Endothelial cell of umbilical vein (primary cell): ENCODE measurements around the gene ZNF385B. TPM values are rescaled to one million over a fixed set of nuclear protein-coding genes. Genes with fewer than 3 reads are reported as not detected.

Source experiments
- BruUV-seq: library from RNA; stranded (reverse); fragments of 400-500 nt; replicated peaks from 2 replicates; lab custom pipeline; 2021; lab: Mats Ljungman, UMichigan
- CTCF ChIA-PET: fragments of 300-600, 350-600 bp; sonication (Branson Sonifier 250); formaldehyde crosslinking; loops from one replicate; lab custom pipeline; 2021; ENCODE audit warnings: antibody characterized with exemption, inconsistent platforms; lab: Charles Lee
- POLR2A ChIA-PET: fragments of 300-600, 350-600 bp; sonication (Branson Sonifier 250); formaldehyde crosslinking; loops from one replicate; lab custom pipeline; 2021; ENCODE audit warnings: antibody characterized with exemption, inconsistent platforms; lab: Charles Lee
- DNase-seq: peaks from one replicate; pipeline ENCODE4 v3.0.0-alpha.2; 2011; ENCODE audit warnings: low read depth, low spot score
- FAIRE-seq: peaks from 2 replicates; lab custom pipeline; 2011; peaks lifted over from hg19 to GRCh38; lab: Jason Lieb, UNC
- H2AFZ ChIP-seq: 2 replicates; pipeline ENCODE4 v1.6.0; 2012; ENCODE audit warnings: low read depth, low read length, control low read depth, inconsistent platforms
- H3K27ac ChIP-seq: 2 replicates; pipeline ENCODE4 v1.5.1; 2011; ENCODE audit warnings: low read depth, mild to moderate bottlenecking, control low read depth, low read length, moderate library complexity; ENCODE audit not compliant: insufficient read depth
- H3K27me3 ChIP-seq, 2 experiments: 2 replicates each; pipeline versions ENCODE4 v1.6.0 to v1.6.1; 2011; ENCODE audit warnings: low read length in 2 of 2, mixed read lengths in 1 of 2; ENCODE audit not compliant: control insufficient read depth in 2 of 2, insufficient read depth in 2 of 2
- H3K36me3 ChIP-seq, 2 experiments: 2 replicates in 1 of 2; 3 replicates in 1 of 2; pipeline ENCODE4 v1.5.1; 2011; ENCODE audit warnings: low read length in 2 of 2, mild to moderate bottlenecking in 1 of 2, moderate library complexity in 1 of 2; ENCODE audit not compliant: control insufficient read depth in 2 of 2, insufficient read depth in 2 of 2; ENCODE audit errors: extremely low read depth in 1 of 2
- H3K4me1 ChIP-seq: 3 replicates; pipeline ENCODE4 v1.5.1; 2011; ENCODE audit warnings: mild to moderate bottlenecking, low read length; ENCODE audit not compliant: control insufficient read depth, insufficient read depth; ENCODE audit errors: extremely low read depth
- H3K4me2 ChIP-seq: 2 replicates; pipeline ENCODE4 v1.6.1; 2011; ENCODE audit warnings: low read length, control low read depth, mixed read lengths; ENCODE audit not compliant: insufficient read depth
- H3K4me3 ChIP-seq, 3 experiments: fragments of 200-600 bp in 1 of 3; sonication (generic), shearing (Covaris generic) in 1 of 3; replicated peaks in 1 of 3; 2 replicates each; pipeline ENCODE4 v1.5.1; 2011 to 2016; ENCODE audit warnings: control low read depth in 3 of 3, low read length in 3 of 3, mild to moderate bottlenecking in 2 of 3, inconsistent platforms in 1 of 3, low read depth in 1 of 3, moderate library complexity in 1 of 3; ENCODE audit not compliant: insufficient read depth in 1 of 3
- H3K79me2 ChIP-seq: 2 replicates; pipeline ENCODE4 v1.6.0; 2012; ENCODE audit warnings: low read length, inconsistent platforms; ENCODE audit not compliant: control insufficient read depth, insufficient read depth
- H3K9ac ChIP-seq: replicated peaks from 2 replicates; pipeline ENCODE3; 2011; ENCODE audit warnings: low read length, control low read depth; ENCODE audit not compliant: insufficient read depth; ENCODE audit errors: extremely low read depth
- H3K9me1 ChIP-seq: replicated peaks from 3 replicates; pipeline ENCODE4 v1.6.0; 2011; ENCODE audit warnings: mild to moderate bottlenecking, low read length; ENCODE audit not compliant: control insufficient read depth, insufficient read depth; ENCODE audit errors: extremely low read depth
- H3K9me3 ChIP-seq: replicated peaks from 2 replicates; pipeline ENCODE4 v1.5.1; 2012; ENCODE audit warnings: low read length, inconsistent platforms; ENCODE audit not compliant: control insufficient read depth, insufficient read depth
- H4K20me1 ChIP-seq: replicated peaks from 2 replicates; pipeline ENCODE3; 2011; ENCODE audit warnings: mild to moderate bottlenecking, low read length; ENCODE audit not compliant: control insufficient read depth, insufficient read depth; ENCODE audit errors: extremely low read depth
- CTCF ChIP-seq, 2 donors: IDR thresholded peaks; 1 replicate in 1 of 2; 2 replicates in 1 of 2; pipeline ENCODE4 v1.5.1; 2011; ENCODE audit warnings: low read length in 2 of 2, mild to moderate bottlenecking in 2 of 2, moderate library complexity in 2 of 2, control low read depth in 1 of 2, inconsistent platforms in 1 of 2, low read depth in 1 of 2; ENCODE audit not compliant: insufficient read depth in 1 of 2; ENCODE audit errors: extremely low read depth in 1 of 2
- EZH2 ChIP-seq: IDR thresholded peaks from 2 replicates; pipeline ENCODE4 v1.6.1; 2012; ENCODE audit warnings: borderline replicate concordance, low read depth, mild to moderate bottlenecking, moderate library complexity, low read length, inconsistent platforms; ENCODE audit not compliant: severe bottlenecking
- FOS ChIP-seq: IDR thresholded peaks from 2 replicates; pipeline ENCODE4 v1.6.1; 2011; ENCODE audit warnings: mild to moderate bottlenecking, low read length, moderate library complexity, borderline replicate concordance; ENCODE audit not compliant: insufficient read depth
- GATA2 ChIP-seq: IDR thresholded peaks from 2 replicates; pipeline ENCODE4 v1.7.0; 2011; ENCODE audit warnings: low read depth, mild to moderate bottlenecking, moderate library complexity, mixed read lengths, low read length; ENCODE audit not compliant: insufficient read length, insufficient read depth
- JUN ChIP-seq: IDR thresholded peaks from 2 replicates; pipeline ENCODE4 v1.6.1; 2011; ENCODE audit warnings: borderline replicate concordance, low read depth; ENCODE audit not compliant: insufficient read length, insufficient read depth
- MAX ChIP-seq: IDR thresholded peaks from 2 replicates; pipeline ENCODE4 v1.6.1; 2011; ENCODE audit not compliant: insufficient read depth, insufficient read length
- MYC ChIP-seq: IDR thresholded peaks from one replicate; pipeline ENCODE4 v1.6.1; 2011; ENCODE audit warnings: mild to moderate bottlenecking, low read depth, low read length
- POLR2A ChIP-seq: IDR thresholded peaks from 2 replicates; pipeline ENCODE4 v1.6.1; 2012; ENCODE audit warnings: low read depth, mild to moderate bottlenecking, control low read depth, low read length
- POLR2AphosphoS5 ChIP-seq: IDR thresholded peaks from 2 replicates; pipeline ENCODE4 v1.6.1; 2012; ENCODE audit warnings: low read depth, mild to moderate bottlenecking, control low read depth, low read length, moderate library complexity; ENCODE audit not compliant: insufficient read depth
- dilution Hi-C: fragments of 300-500 bp; cut with MboI; formaldehyde crosslinking; loops from one replicate; pipeline ENCODE4 v1.15.0; 2019; ENCODE audit warnings: low sequenced_read_pairs; ENCODE audit not compliant: extremely low pct_ligation_motif_present
- intact Hi-C: fragments of 100-400 bp; cut with micrococcal nuclease; formaldehyde crosslinking; loops from one replicate; pipeline ENCODE4 v1.10.0; 2022
- polyA plus RNA-seq, 4 experiments: library from polyadenylated mRNA; depleted of rRNA in 3 of 4; stranded (reverse) in 3 of 4; unstranded in 1 of 4; fragments of >200 nt; gene quantifications; 2 replicates each; pipeline versions ENCODE4 v1.2.1 to v1.2.3, GENCODE V29; 2011 to 2012; ENCODE audit warnings: missing spikeins in 1 of 4
- total RNA-seq: library from RNA; stranded (reverse); gene quantifications from 2 replicates; pipeline ENCODE4 v1.2.3, GENCODE V29; 2021

The ZNF385B gene
- total and polyA plus RNA-seq, 2 donors (not counting 3 experiments of a cell fraction or from before 2014, with no cell fraction given): not detected

DNA sequence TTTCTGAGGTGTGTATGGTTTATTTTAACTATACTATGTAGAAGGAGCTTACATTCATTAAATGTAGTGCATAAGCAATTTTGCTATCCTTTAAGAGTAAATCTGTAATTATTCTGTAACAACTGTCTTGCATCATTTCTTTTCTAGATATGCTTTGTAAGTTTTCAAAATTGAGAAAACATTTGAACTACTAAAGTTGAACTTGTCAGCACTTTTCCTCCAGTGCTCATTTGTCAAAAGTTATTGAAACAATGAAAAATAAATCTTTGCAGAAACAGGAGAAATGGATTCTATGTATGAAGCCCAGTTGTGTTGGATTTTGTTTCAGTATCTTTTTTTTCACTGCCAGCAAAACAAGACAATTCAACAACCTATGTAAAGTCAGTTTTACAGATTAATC is 14.5 kb upstream of the ZNF385B start:
- Histone ChIP-seq H2AFZ (no peak overlapping the region), H3K36me3 (no peaks in the 10 kb centered on the region), H3K4me1 (no peaks in the 10 kb centered on the region), H3K4me2 (no peak overlapping the region), H4K20me1 (no peaks in the 10 kb centered on the region), H3K4me3 (no peak overlapping the region), H3K9me3 (no peaks in the 10 kb centered on the region), H3K27me3 (no peaks in the 10 kb centered on the region), H3K9ac (no peak overlapping the region), H3K9me1 (no peaks in the 10 kb centered on the region), H3K27ac (no peak overlapping the region), H3K79me2 (no peaks in the 10 kb centered on the region)
- no peak for FAIRE-seq
- TF ChIP-seq POLR2A (no peak), CTCF (IDR thresholded peaks at IDR 0.05; ENCODE audit: extremely low read depth in 1 of 2, insufficient read depth in 1 of 2, low read depth in 1 of 2, low read length in 2 of 2) (no peak), MAX (no peak), GATA2 (no peak), POLR2AphosphoS5 (no peak), EZH2 (no peak), FOS (no peak), MYC (no peak), JUN (no peak)
- POLR2A ChIA-PET: no interaction called here
- intact Hi-C loops (no loop called here), dilution Hi-C loops (no loop called here)
- no peak for DNase-seq
- CTCF ChIA-PET: no interaction called here
- BruUV-seq: no TSS peak
